WTC11 (cell line): ENCODE data around the gene ADGRE2. TPM values are rescaled to one million over a fixed set of nuclear protein-coding genes. Genes with fewer than 3 reads are reported as not detected.

Experiments
- ATAC-seq: fragments of 200-7000 bp; cut with Tn5 transposase; 2 replicates; pipeline ENCODE4 v1.10.0; 2021; ENCODE audit warnings: mild to moderate bottlenecking, moderate library complexity
- CTCF ChIA-PET: fragments of 300-600 bp; sonication (Branson Sonifier 250); formaldehyde crosslinking; loops from one replicate; lab custom pipeline; 2021; ENCODE audit warnings: antibody characterized with exemption; lab: Charles Lee
- POLR2A ChIA-PET: fragments of 350-600 bp; sonication (Branson Sonifier 250); formaldehyde crosslinking; loops from one replicate; lab custom pipeline; 2021; ENCODE audit warnings: antibody characterized with exemption; lab: Charles Lee
- DNase-seq: peaks from one replicate; pipeline ENCODE4 v3.0.0; 2021; ENCODE audit warnings: low spot score
- H3K27ac Mint-ChIP-seq: 2 replicates; pipeline ENCODE4 v1.8.0; 2021; ENCODE audit warnings: mixed read lengths
- H3K27me3 Mint-ChIP-seq: 2 replicates; pipeline ENCODE4 v1.8.0; 2021; ENCODE audit warnings: low read depth, mild to moderate bottlenecking, moderate library complexity, mixed read lengths
- H3K36me3 Mint-ChIP-seq: 2 replicates; pipeline ENCODE4 v1.8.0; 2021; ENCODE audit warnings: mixed read lengths
- H3K4me1 Mint-ChIP-seq: 2 replicates; pipeline ENCODE4 v1.8.0; 2022; ENCODE audit warnings: mixed read lengths
- H3K4me3 Mint-ChIP-seq: 2 replicates; pipeline ENCODE4 v1.8.0; 2021; ENCODE audit warnings: mild to moderate bottlenecking, moderate library complexity, mixed read lengths
- H3K9me3 Mint-ChIP-seq: 2 replicates; pipeline ENCODE4 v1.8.0; 2021; ENCODE audit warnings: mixed read lengths
- E2F1 ChIP-seq: sonication (generic); formaldehyde crosslinking; IDR thresholded peaks from 2 replicates; pipeline ENCODE4 v1.8.0; 2022; ENCODE audit warnings: mild to moderate bottlenecking, missing genetic modification reagents
- ELF4 ChIP-seq: sonication (generic); formaldehyde crosslinking; IDR thresholded peaks from 2 replicates; pipeline ENCODE4 v1.8.1; 2022; ENCODE audit warnings: low read depth, mild to moderate bottlenecking, moderate library complexity, missing genetic modification reagents
- FOXJ3 ChIP-seq: sonication (generic); formaldehyde crosslinking; IDR thresholded peaks from 2 replicates; pipeline ENCODE4 v1.9.0; 2021; ENCODE audit warnings: missing genetic modification reagents, mild to moderate bottlenecking, borderline replicate concordance
- FOXP1 ChIP-seq: sonication (generic); formaldehyde crosslinking; IDR thresholded peaks from 2 replicates; pipeline ENCODE4 v1.8.0; 2022; ENCODE audit warnings: missing genetic modification reagents, mild to moderate bottlenecking, moderate library complexity, borderline replicate concordance
- IRF2 ChIP-seq: sonication (generic); formaldehyde crosslinking; IDR thresholded peaks from 2 replicates; pipeline ENCODE4 v1.8.0; 2022; ENCODE audit warnings: low read depth, missing genetic modification reagents, borderline replicate concordance
- KAT7 ChIP-seq: sonication (generic); formaldehyde crosslinking; IDR thresholded peaks from 2 replicates; pipeline ENCODE4 v1.8.1; 2023; ENCODE audit warnings: missing genetic modification reagents, mild to moderate bottlenecking, borderline replicate concordance
- MLX ChIP-seq: sonication (generic); formaldehyde crosslinking; IDR thresholded peaks from 2 replicates; pipeline ENCODE4 v1.8.1; 2023; ENCODE audit warnings: mild to moderate bottlenecking, missing genetic modification reagents, moderate library complexity
- MXD4 ChIP-seq: fragments of 250-450 bp; sonication (Bioruptor Pico); IDR thresholded peaks from 2 replicates; pipeline ENCODE4 v1.8.0; 2021; ENCODE audit warnings: mild to moderate bottlenecking, moderate library complexity, borderline replicate concordance
- NFYB ChIP-seq: sonication (generic); formaldehyde crosslinking; conservative IDR thresholded peaks from 2 replicates; pipeline ENCODE4 v1.8.0; 2022; ENCODE audit warnings: low read depth, missing genetic modification reagents
- NR2C2 ChIP-seq: sonication (generic); formaldehyde crosslinking; IDR thresholded peaks from 2 replicates; pipeline ENCODE4 v1.8.0; 2022; ENCODE audit warnings: mild to moderate bottlenecking, missing genetic modification reagents
- OVOL2 ChIP-seq: fragments of 250-450 bp; sonication (Bioruptor Pico); IDR thresholded peaks from 2 replicates; pipeline ENCODE4 v1.9.0; 2021; ENCODE audit warnings: mild to moderate bottlenecking, borderline replicate concordance
- RORB ChIP-seq: fragments of 250-450 bp; sonication (Bioruptor Pico); IDR thresholded peaks from 2 replicates; pipeline ENCODE4 v1.9.0; 2021; ENCODE audit warnings: mild to moderate bottlenecking
- SMAD4 ChIP-seq: sonication (generic); formaldehyde crosslinking; IDR thresholded peaks from 2 replicates; pipeline ENCODE4 v1.8.0; 2022; ENCODE audit warnings: mild to moderate bottlenecking, missing genetic modification reagents
- SOX15 ChIP-seq: fragments of 250-450 bp; sonication (Bioruptor Pico); IDR thresholded peaks from 2 replicates; pipeline ENCODE4 v1.9.0; 2021; ENCODE audit warnings: mild to moderate bottlenecking
- TEAD4 ChIP-seq: sonication (generic); formaldehyde crosslinking; IDR thresholded peaks from 2 replicates; pipeline ENCODE4 v1.8.0; 2022; ENCODE audit warnings: mild to moderate bottlenecking, missing genetic modification reagents
- TP53 ChIP-seq: sonication (generic); formaldehyde crosslinking; IDR thresholded peaks from 2 replicates; pipeline ENCODE4 v1.8.1; 2023; ENCODE audit warnings: mild to moderate bottlenecking, missing genetic modification reagents
- ZNF219 ChIP-seq: sonication (generic); formaldehyde crosslinking; IDR thresholded peaks from 2 replicates; pipeline ENCODE4 v1.8.0; 2023; ENCODE audit warnings: missing genetic modification reagents, mild to moderate bottlenecking, borderline replicate concordance
- ZNF263 ChIP-seq: sonication (generic); formaldehyde crosslinking; IDR thresholded peaks from 2 replicates; pipeline ENCODE4 v1.8.1; 2022; ENCODE audit warnings: low read depth, mild to moderate bottlenecking, moderate library complexity, missing genetic modification reagents
- ZNF317 ChIP-seq: sonication (generic); formaldehyde crosslinking; IDR thresholded peaks from 2 replicates; pipeline ENCODE4 v1.8.1; 2023; ENCODE audit warnings: low read depth, mild to moderate bottlenecking, moderate library complexity, missing genetic modification reagents, borderline replicate concordance
- ZNF416 ChIP-seq: fragments of 250-450 bp; sonication (Bioruptor Pico); IDR thresholded peaks from 2 replicates; pipeline ENCODE4 v1.9.0; 2021; ENCODE audit warnings: mild to moderate bottlenecking, inconsistent platforms
- ZNF512 ChIP-seq: sonication (generic); formaldehyde crosslinking; IDR thresholded peaks from 2 replicates; pipeline ENCODE4 v1.8.1; 2022; ENCODE audit warnings: missing genetic modification reagents, borderline replicate concordance
- ZNF671 ChIP-seq: fragments of 250-450 bp; sonication (Bioruptor Pico); IDR thresholded peaks from 2 replicates; pipeline ENCODE4 v1.8.0; 2021; ENCODE audit warnings: mild to moderate bottlenecking
- total RNA-seq: library from RNA; stranded (reverse); gene quantifications from 3 replicates; pipeline ENCODE4 v1.2.3, GENCODE V29; 2021
- TF ChIP-seq, protein P1 (sequence below): sonication (generic); formaldehyde crosslinking; IDR thresholded peaks from 2 replicates; pipeline ENCODE4 v1.8.1; 2022; ENCODE audit warnings: low read depth, mild to moderate bottlenecking, moderate library complexity, missing genetic modification reagents, borderline replicate concordance
- TF ChIP-seq, protein P2 (sequence below): sonication (generic); formaldehyde crosslinking; IDR thresholded peaks from 2 replicates; pipeline ENCODE4 v1.8.1; 2022; ENCODE audit warnings: mild to moderate bottlenecking, moderate library complexity, missing genetic modification reagents
- TF ChIP-seq, protein P3 (sequence below): fragments of 250-450 bp; sonication (Bioruptor Pico); IDR thresholded peaks from 2 replicates; pipeline ENCODE4 v2.1.2; 2022; ENCODE audit warnings: mild to moderate bottlenecking, moderate library complexity
- TF ChIP-seq, protein P4 (sequence below): sonication (generic); formaldehyde crosslinking; IDR thresholded peaks from 2 replicates; pipeline ENCODE4 v1.8.0; 2022; ENCODE audit warnings: mild to moderate bottlenecking, missing genetic modification reagents

Gene ADGRE2
- total RNA-seq, 1 experiment from 2014 or later: 4.0 TPM

DNA sequence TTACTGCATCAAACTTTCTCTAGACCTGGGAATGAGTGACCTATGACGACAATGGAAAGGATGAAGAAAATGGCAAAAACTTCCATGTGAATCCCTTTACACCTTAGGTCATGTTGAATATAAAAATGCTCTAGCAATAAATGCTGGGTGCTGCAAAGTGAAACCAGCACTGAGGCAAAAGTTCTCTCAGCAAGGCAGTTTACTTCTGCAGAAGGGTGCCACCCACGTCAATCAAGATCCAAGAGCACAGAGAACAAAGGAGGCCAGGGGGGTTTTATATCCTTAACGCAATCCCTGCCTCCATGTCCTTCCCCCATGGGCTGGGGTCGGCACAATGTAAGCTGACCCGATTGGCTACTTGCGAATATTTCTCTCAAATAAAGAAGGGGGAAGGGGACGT is 49.8 kb downstream of the ADGRE2 start (continued):
- TF ChIP-seq FOXJ3 (no peak), ZNF512 (CRISPR knock-in tag) (no peak), MLX (CRISPR knock-in tag) (no peak), MXD4 (CRISPR knock-in tag) (no peak), RORB (CRISPR knock-in tag) (no peak), NR2C2 (CRISPR knock-in tag) (no peak), E2F1 (CRISPR knock-in tag) (no peak)

- Mint-ChIP-seq H3K27me3 (peaks cover 29% of the 10 kb centered on the region), H3K36me3 (peaks cover 84% of the 10 kb centered on the region)
- ATAC-seq: no peak
- TF ChIP-seq ZNF317 (CRISPR knock-in tag): no peak
- TF ChIP-seq, protein P1, sequence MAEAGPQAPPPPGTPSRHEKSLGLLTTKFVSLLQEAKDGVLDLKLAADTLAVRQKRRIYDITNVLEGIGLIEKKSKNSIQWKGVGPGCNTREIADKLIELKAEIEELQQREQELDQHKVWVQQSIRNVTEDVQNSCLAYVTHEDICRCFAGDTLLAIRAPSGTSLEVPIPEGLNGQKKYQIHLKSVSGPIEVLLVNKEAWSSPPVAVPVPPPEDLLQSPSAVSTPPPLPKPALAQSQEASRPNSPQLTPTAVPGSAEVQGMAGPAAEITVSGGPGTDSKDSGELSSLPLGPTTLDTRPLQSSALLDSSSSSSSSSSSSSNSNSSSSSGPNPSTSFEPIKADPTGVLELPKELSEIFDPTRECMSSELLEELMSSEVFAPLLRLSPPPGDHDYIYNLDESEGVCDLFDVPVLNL: no peak
- TF ChIP-seq OVOL2 (CRISPR knock-in tag): no peak
- TF ChIP-seq FOXJ3: no peak
- TF ChIP-seq SOX15 (CRISPR knock-in tag): no peak
- no peak for TF ChIP-seq TEAD4
- no peak for TF ChIP-seq ZNF263 (CRISPR knock-in tag)
- no peak for TF ChIP-seq NR2C2 (CRISPR knock-in tag)
- no peak for TF ChIP-seq ZNF416
- no peak for TF ChIP-seq SMAD4 (CRISPR knock-in tag)
- no peak for TF ChIP-seq MLX (CRISPR knock-in tag)
- TF ChIP-seq, protein P2, sequence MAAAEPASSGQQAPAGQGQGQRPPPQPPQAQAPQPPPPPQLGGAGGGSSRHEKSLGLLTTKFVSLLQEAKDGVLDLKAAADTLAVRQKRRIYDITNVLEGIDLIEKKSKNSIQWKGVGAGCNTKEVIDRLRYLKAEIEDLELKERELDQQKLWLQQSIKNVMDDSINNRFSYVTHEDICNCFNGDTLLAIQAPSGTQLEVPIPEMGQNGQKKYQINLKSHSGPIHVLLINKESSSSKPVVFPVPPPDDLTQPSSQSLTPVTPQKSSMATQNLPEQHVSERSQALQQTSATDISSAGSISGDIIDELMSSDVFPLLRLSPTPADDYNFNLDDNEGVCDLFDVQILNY: no peak
- no peak for TF ChIP-seq TP53 (CRISPR knock-in tag)
- TF ChIP-seq, all 79 proteins: peak for 0
- no peak for DNase-seq
- POLR2A ChIA-PET: no interaction called here
- Mint-ChIP-seq H3K9me3 (peaks cover 91% of the 10 kb centered on the region), H3K4me3 (no peak overlapping the region), H3K27ac (no peak overlapping the region), H3K4me1 (no peaks in the 10 kb centered on the region)
- CTCF ChIA-PET: no interaction called here
These were observed 56.2 kb downstream of the ADGRE2 start for GRCh38 chr19:14722127-14722526.

GRCh38 chr19:14719162-14719561 is 59.2 kb downstream of the ADGRE2 start:
- ATAC-seq: no peak
- Mint-ChIP-seq H3K27ac (no peak overlapping the region), H3K36me3 (peaks cover 95% of the 10 kb centered on the region), H3K4me1 (no peaks in the 10 kb centered on the region), H3K27me3 (peaks cover 17% of the 10 kb centered on the region), H3K4me3 (no peak overlapping the region), H3K9me3 (peaks cover 94% of the 10 kb centered on the region)
- ChIA-PET POLR2A (no interaction called here), CTCF (no interaction called here)
- DNase-seq: no peak
- TF ChIP-seq IRF2 (CRISPR knock-in tag) (no peak), ZNF219 (no peak), ZNF416 (no peak), ZNF263 (CRISPR knock-in tag) (no peak), RORB (CRISPR knock-in tag) (no peak), KAT7 (CRISPR knock-in tag) (no peak), ZNF671 (CRISPR knock-in tag) (no peak), ELF4 (CRISPR knock-in tag) (no peak), FOXP1 (no peak), NFYB (CRISPR knock-in tag) (no peak)
- TF ChIP-seq, protein P3, sequence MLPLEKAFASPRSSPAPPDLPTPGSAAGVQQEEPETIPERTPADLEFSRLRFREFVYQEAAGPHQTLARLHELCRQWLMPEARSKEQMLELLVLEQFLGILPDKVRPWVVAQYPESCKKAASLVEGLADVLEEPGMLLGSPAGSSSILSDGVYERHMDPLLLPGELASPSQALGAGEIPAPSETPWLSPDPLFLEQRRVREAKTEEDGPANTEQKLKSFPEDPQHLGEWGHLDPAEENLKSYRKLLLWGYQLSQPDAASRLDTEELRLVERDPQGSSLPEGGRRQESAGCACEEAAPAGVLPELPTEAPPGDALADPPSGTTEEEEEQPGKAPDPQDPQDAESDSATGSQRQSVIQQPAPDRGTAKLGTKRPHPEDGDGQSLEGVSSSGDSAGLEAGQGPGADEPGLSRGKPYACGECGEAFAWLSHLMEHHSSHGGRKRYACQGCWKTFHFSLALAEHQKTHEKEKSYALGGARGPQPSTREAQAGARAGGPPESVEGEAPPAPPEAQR: no peak
- TF ChIP-seq, protein P4, sequence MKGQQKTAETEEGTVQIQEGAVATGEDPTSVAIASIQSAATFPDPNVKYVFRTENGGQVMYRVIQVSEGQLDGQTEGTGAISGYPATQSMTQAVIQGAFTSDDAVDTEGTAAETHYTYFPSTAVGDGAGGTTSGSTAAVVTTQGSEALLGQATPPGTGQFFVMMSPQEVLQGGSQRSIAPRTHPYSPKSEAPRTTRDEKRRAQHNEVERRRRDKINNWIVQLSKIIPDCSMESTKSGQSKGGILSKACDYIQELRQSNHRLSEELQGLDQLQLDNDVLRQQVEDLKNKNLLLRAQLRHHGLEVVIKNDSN: no peak
